Astrocyte of the cerebellum (primary cell): Measurements from ENCODE around the gene HOXC9.

Experiments used
- DNase-seq: peaks from one replicate; pipeline ENCODE4 v3.0.0-alpha.2; 2011; ENCODE audit warnings: low read depth
- H3K4me3 ChIP-seq: 2 replicates; pipeline ENCODE4 v1.5.1; 2011; ENCODE audit warnings: mild to moderate bottlenecking, low read depth, low read length, moderate library complexity
- in situ Hi-C: cut with HindIII; loops from 2 replicates; pipeline ENCODE4 v1.10.0; 2017; ENCODE audit warnings: low sequenced_read_pairs
- TF ChIP-seq, protein P1 (sequence below): IDR thresholded peaks from 2 replicates; pipeline ENCODE4 v1.5.1; 2012; ENCODE audit warnings: low read length, low read depth, moderate library complexity, mild to moderate bottlenecking; ENCODE audit errors: missing control alignments

The HOXC9 gene

DNA sequence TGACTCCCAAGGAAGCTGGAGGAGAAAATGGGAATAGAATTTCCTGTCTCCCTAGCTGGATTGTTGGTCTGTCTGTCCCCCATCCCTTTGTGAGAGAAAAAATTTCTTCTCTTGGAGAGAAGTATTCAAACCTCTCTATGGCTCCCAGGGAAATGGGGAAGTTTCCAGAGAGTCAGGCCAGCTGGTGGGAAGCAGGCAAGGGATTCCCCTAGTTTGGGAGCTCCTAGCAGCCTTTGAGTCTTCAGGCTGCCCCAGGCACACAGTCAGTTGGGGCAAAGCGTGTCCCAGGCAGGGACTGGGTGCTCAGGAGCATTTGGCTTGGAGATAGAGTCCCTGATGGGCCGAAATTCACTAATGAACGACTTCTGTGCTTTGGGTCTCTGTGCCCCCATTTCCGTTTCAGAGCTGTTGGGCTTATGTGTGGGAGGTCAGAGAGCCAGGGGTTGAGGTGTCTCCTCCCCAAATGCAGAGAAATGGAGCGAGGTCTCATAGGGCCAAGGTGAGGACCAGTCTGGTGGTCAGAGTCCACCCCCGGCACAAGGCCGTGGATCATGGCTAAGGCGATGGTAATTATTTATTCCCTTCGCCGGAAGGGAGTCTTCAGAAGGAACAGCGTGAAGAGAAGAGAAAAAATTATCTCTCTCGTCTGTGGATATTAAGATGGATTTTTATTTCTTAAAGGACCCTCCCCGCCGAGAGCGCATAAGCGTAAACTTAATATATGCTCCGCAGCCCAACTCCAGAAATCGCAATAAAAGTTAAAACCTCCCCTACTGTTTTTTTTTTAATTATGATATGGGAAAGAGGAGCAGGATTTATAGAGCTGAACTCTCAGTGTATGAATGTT is 6.6 kb upstream of the HOXC9 start:
- no peak for DNase-seq
- TF ChIP-seq, protein P1, sequence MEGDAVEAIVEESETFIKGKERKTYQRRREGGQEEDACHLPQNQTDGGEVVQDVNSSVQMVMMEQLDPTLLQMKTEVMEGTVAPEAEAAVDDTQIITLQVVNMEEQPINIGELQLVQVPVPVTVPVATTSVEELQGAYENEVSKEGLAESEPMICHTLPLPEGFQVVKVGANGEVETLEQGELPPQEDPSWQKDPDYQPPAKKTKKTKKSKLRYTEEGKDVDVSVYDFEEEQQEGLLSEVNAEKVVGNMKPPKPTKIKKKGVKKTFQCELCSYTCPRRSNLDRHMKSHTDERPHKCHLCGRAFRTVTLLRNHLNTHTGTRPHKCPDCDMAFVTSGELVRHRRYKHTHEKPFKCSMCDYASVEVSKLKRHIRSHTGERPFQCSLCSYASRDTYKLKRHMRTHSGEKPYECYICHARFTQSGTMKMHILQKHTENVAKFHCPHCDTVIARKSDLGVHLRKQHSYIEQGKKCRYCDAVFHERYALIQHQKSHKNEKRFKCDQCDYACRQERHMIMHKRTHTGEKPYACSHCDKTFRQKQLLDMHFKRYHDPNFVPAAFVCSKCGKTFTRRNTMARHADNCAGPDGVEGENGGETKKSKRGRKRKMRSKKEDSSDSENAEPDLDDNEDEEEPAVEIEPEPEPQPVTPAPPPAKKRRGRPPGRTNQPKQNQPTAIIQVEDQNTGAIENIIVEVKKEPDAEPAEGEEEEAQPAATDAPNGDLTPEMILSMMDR = no peak

DNA sequence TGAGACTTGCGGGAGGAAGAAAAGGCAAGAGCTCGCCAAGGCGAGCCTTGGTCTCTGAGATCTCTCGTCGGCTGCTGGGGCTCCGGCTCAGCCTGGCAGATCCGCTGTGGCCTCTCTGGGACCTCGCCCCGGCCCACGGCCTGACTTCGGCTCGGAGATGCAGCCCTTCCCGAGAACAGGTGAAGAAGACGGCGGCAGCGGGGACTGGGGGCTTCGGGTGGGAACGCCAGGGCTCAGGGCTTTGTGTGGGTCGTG is 6.0 kb upstream of the HOXC9 start:
- H3K4me3 ChIP-seq = no peak overlapping the region
- TF ChIP-seq, protein P1 = no peak
- in situ Hi-C loops = no loop called here
- DNase-seq = no peak

More for the DNA sequence above, 6.6 kb upstream of the HOXC9 start:
- in situ Hi-C loops = no loop called here
- no peak overlapping the region for H3K4me3 ChIP-seq

DNA sequence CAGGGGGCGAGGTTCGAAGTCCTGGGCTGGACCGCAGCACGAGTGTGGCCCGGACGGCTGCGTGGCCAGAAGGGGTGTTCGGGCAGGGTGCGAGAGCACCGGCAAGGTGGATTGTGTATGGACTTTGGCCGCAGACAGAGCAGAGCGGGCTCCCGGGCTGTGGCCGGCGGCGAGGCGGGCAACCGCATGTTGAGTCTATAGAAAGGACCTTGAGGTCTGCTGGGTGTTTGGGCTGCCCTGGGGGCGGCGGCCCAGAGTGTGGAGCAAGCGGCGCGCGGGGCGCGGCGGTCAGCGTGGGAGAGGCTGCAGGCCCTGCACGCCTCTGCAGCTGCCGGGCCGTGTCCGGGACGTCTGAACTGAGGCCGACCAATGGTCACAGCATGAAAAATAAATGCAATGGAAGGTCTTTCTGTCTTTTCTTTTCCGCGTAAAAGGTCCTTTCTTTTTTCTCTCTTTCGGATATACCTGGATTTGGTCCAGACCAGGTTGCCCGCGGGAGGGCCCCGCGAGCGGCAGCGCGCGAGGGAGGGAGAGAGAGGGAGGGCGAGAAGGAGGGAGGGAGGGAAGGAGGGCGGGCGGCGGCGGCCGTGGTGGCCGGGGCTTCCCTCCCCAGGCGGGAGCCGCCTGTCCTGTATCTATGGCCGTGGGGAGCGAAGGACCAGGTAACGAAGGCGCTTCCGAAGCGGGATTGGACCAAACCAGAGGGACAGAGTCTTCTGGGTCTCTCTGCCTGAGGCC is 5.5 kb upstream of the HOXC9 start:
- TF ChIP-seq, protein P1 = no peak
- no peak for DNase-seq
- H3K4me3 ChIP-seq = no peak overlapping the region
- in situ Hi-C loops = no loop called here

DNA sequence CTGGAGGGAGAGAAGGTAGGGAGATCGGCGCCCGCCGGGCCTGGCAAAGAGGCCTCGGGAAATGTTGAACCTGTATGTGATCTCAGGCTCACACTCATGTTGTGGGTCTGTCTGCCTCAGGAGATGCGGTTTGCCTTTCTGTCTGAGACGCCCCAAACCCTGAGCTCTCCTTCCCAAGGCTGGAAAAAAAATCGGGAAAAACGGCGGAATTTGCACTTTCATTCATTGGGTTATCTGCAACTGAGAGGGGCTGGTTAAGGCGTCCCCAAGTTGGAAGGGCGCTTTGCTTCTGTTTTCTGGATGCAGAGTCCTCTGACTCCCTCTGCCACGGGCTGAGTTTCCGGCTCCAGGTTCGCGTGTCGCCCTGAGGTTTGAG is 5.0 kb upstream of the HOXC9 start:
- no peak overlapping the region for H3K4me3 ChIP-seq
- no peak for DNase-seq
- TF ChIP-seq, protein P1 = no peak
- in situ Hi-C loops = no loop called here

DNA sequence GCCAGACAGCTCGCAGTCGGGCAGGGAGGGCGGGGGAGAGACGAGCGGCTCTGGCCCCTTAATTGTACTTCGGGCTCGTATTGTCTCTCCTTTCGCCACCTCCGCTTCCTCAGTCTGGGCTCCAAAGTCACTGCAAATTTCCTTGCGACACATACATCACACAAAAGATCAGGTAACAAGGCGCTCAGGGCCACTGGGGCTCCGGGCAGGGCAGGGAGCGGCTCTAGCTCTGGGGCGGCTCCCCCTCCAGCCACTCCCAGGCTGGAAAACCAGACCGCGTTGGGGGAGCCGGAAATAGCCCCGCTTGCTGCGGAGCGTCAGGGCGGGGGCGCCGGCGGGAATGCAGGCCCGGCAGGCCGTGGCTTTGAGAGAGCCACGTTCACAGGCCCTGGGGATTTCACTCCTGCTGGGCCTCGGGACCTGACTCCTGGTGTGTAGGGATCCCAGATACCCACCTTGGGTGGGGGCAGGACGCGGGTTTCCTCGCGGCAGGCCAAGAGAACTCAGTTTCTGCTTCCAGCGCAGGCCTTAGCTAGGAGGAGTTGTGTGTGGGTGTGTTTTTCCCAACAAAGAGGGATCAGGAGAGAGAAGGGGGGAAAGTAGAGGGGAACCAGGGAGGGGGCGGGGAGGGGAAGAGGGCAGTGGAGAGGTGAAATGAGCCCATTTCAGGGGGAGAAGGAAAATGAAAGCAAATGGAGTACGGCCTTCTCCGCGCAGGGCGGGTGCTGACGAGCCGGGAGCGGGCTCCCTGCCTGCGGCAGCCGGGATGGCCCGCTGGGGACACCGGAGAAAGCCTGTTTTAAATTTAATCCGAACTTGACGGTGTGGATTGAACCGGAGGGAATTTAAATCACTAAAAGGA is 4.4 kb upstream of the HOXC9 start:
- peak overlapping the region; percentile 17 for H3K4me3 ChIP-seq
- in situ Hi-C loops = no loop called here
- DNase-seq = no peak
- TF ChIP-seq, protein P1 = no peak
